ENCODE measurements around the gene RREB1.

- no peak for TF ChIP-seq CTCF (conservative IDR thresholded peaks at IDR 0.05; ENCODE audit: low read depth, low read length)
- TF ChIP-seq RFX5 (IDR thresholded peaks at IDR 0.05; ENCODE audit: low read depth, low read length) = no peak
- TF ChIP-seq MAZ (IDR thresholded peaks at IDR 0.05; ENCODE audit: borderline replicate concordance, low read depth, low read length) = no peak
- TF ChIP-seq POLR2A (IDR thresholded peaks at IDR 0.05; ENCODE audit: low read depth, low read length) = no peak
- TF ChIP-seq NFE2L2 (IDR thresholded peaks at IDR 0.05; ENCODE audit: low read depth, low read length) = no peak
- TF ChIP-seq MXI1 (IDR thresholded peaks at IDR 0.05; ENCODE audit: borderline replicate concordance, low read depth, low read length) = no peak
- no peak for TF ChIP-seq SMC3 (IDR thresholded peaks at IDR 0.05; ENCODE audit: low read depth, low read length)
- no peak for TF ChIP-seq ELK1 (IDR thresholded peaks at IDR 0.05; ENCODE audit: borderline replicate concordance, low read depth, low read length)
- TF ChIP-seq FOS (IDR thresholded peaks at IDR 0.05; ENCODE audit: low read depth, low read length) = no peak
- TF ChIP-seq RAD21 (IDR thresholded peaks at IDR 0.05; ENCODE audit: low read length) = no peak
- TF ChIP-seq MAFK (IDR thresholded peaks at IDR 0.05; ENCODE audit: low read depth, low read length) = no peak
- no peak for TF ChIP-seq CEBPB (IDR thresholded peaks at IDR 0.05; ENCODE audit: low read depth, low read length)
Observed at GRCh38 chr6:7100072-7100752, 7.5 kb upstream of the RREB1 start.
